Kidney capillary endothelial cell (primary cell): ENCODE data around the gene BRWD1.

Source experiments
- DNase-seq: peaks from one replicate; pipeline ENCODE4 v3.0.0-alpha.2; 2018; ENCODE audit warnings: low spot score

The BRWD1 gene

GRCh38 chr21:39134288-39134810, 179.1 kb downstream of the BRWD1 start:
- DNase-seq: no peak
